ENCODE measurements around the gene NDP. TPM values are rescaled to one million over a fixed set of nuclear protein-coding genes. Genes with fewer than 3 reads are reported as not detected.

NDP gene
- total RNA-seq, 2 donors from 2014 or later, result 0.16 TPM; not detected in 1

- Histone ChIP-seq H3K9me3 (no peaks in the 10 kb centered on the region), H3K36me3 (no peaks in the 10 kb centered on the region), H3K27ac (no peak overlapping the region), H3K4me1 (no peaks in the 10 kb centered on the region), H3K9ac (ENCODE audit: low read depth in 2 of 2, low read length in 2 of 2) (no peak overlapping the region), H3K27me3 (peaks cover 22% of the 10 kb centered on the region), H3K4me3 (no peak overlapping the region)
- no peak for DNase-seq
- TF ChIP-seq CTCF (IDR thresholded peaks at IDR 0.05), result no peak
- intact Hi-C loops (cut with DNase I), result no loop called here
Observed at GRCh38 chrX:43971966-43972961, 926 bp downstream of the NDP start.

DNA sequence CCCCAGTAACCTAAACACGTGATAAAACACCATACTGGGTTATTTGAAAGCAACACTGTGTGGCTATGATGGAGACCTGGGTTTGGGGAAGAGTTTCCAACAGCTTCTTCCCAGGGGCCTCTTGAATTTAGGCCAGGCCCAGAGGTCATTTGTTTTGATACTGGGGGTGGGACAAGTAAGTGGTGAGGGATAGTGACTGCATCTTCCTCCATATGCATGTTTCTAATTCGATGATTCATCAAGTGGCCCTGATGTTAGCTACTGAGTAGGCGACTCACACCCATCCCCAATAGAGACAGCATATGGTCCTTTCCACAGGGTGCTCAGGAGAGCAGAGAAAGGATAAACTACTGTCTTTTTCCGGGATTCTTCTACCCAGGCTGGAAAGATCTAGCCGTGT is 2.7 kb downstream of the NDP start:
- no peaks in the 10 kb centered on the region for H3K36me3 ChIP-seq
- peaks cover 22% of the 10 kb centered on the region for H3K27me3 ChIP-seq
- H3K9ac ChIP-seq (ENCODE audit: low read depth in 2 of 2, low read length in 2 of 2), result no peak overlapping the region
- no peak overlapping the region for H3K4me3 ChIP-seq
- no peak for TF ChIP-seq CTCF (IDR thresholded peaks at IDR 0.05)
- H3K27ac ChIP-seq, result no peak overlapping the region
- H3K9me3 ChIP-seq, result no peaks in the 10 kb centered on the region
- H3K4me1 ChIP-seq, result no peaks in the 10 kb centered on the region
- DNase-seq, result no peak
- intact Hi-C loops (cut with DNase I), result no loop called here

GRCh38 chrX:43969504-43970501 is 3.4 kb downstream of the NDP start:
- Histone ChIP-seq H3K9ac (ENCODE audit: low read depth in 2 of 2, low read length in 2 of 2) (no peak overlapping the region), H3K27ac (no peak overlapping the region), H3K4me1 (no peaks in the 10 kb centered on the region), H3K27me3 (peaks cover 22% of the 10 kb centered on the region), H3K36me3 (no peaks in the 10 kb centered on the region), H3K9me3 (no peaks in the 10 kb centered on the region), H3K4me3 (no peak overlapping the region)
- TF ChIP-seq CTCF (IDR thresholded peaks at IDR 0.05), result no peak
- no peak for DNase-seq
- intact Hi-C loops (cut with DNase I), result no loop called here

GRCh38 chrX:43968359-43968781 is 4.8 kb downstream of the NDP start:
- no peak for DNase-seq
- H3K4me1 ChIP-seq, result no peaks in the 10 kb centered on the region
- intact Hi-C loops (cut with DNase I), result no loop called here
- H3K4me3 ChIP-seq, result no peak overlapping the region
- no peaks in the 10 kb centered on the region for H3K9me3 ChIP-seq
- H3K9ac ChIP-seq (ENCODE audit: low read depth in 2 of 2, low read length in 2 of 2), result no peak overlapping the region
- no peak for TF ChIP-seq CTCF (IDR thresholded peaks at IDR 0.05)
- H3K27me3 ChIP-seq, result peaks cover 20% of the 10 kb centered on the region
- H3K27ac ChIP-seq, result no peak overlapping the region
- no peaks in the 10 kb centered on the region for H3K36me3 ChIP-seq

- Histone ChIP-seq H3K27me3 (no peaks in the 10 kb centered on the region), H3K9ac (ENCODE audit: low read depth in 2 of 2, low read length in 2 of 2) (no peak overlapping the region), H3K36me3 (no peaks in the 10 kb centered on the region), H3K4me1 (no peaks in the 10 kb centered on the region), H3K4me3 (no peak overlapping the region), H3K9me3 (no peaks in the 10 kb centered on the region), H3K27ac (no peak overlapping the region)
- no peak for TF ChIP-seq CTCF (IDR thresholded peaks at IDR 0.05)
- no peak for DNase-seq
- intact Hi-C loops (cut with DNase I), result no loop called here
Observed at GRCh38 chrX:43964936-43965335, 8.3 kb downstream of the NDP start.

All from colonic mucosa (tissue), 4 donors.